DMS53 (cell line): Measurements from ENCODE around the gene COMTD1.

Experiments
- DNase-seq: peaks from one replicate; lab custom pipeline; 2025; lab: John Stamatoyannopoulos, UW

The COMTD1 gene

GRCh38 chr10:75235375-75236177, at the start of gene COMTD1:
TSS of gene COMTD1 (minus strand) at chr10:75235957. CDS start at chr10:75235928, 29 bp downstream.
- DNase-seq, result peak; percentile 99

- DNase-seq, result no peak
These were observed 48.1 kb upstream of the COMTD1 start for GRCh38 chr10:75283671-75284470.

GRCh38 chr10:75283078-75283670, 47.4 kb upstream of the COMTD1 start:
- no peak for DNase-seq

GRCh38 chr10:75281974-75282373, 46.2 kb upstream of the COMTD1 start:
- DNase-seq, result peak; percentile 23

- DNase-seq, result no peak
These were observed 44.5 kb upstream of the COMTD1 start for GRCh38 chr10:75280236-75280635.

- peak; percentile 27 for DNase-seq
These were observed 40.5 kb upstream of the COMTD1 start for GRCh38 chr10:75276069-75276872.

GRCh38 chr10:75272896-75273295, 37.1 kb upstream of the COMTD1 start:
- peak; percentile 28 for DNase-seq

- no peak for DNase-seq
These were observed 36.3 kb upstream of the COMTD1 start for GRCh38 chr10:75272094-75272493.

GRCh38 chr10:75269605-75270004, 33.8 kb upstream of the COMTD1 start:
- no peak for DNase-seq

GRCh38 chr10:75266945-75267344, 31.2 kb upstream of the COMTD1 start:
- DNase-seq, result no peak

GRCh38 chr10:75265856-75266255, 30.1 kb upstream of the COMTD1 start:
- DNase-seq, result no peak

GRCh38 chr10:75263806-75264205, 28.0 kb upstream of the COMTD1 start:
- peak; percentile 30 for DNase-seq

- DNase-seq, result peak; percentile 88
These were observed 26.3 kb upstream of the COMTD1 start for GRCh38 chr10:75261813-75262705.

- DNase-seq, result no peak
These were observed 25.2 kb upstream of the COMTD1 start for GRCh38 chr10:75260990-75261389.

GRCh38 chr10:75254739-75255138, 19.0 kb upstream of the COMTD1 start:
- DNase-seq, result no peak

- DNase-seq, result no peak
These were observed 17.8 kb upstream of the COMTD1 start for GRCh38 chr10:75253281-75254220.

GRCh38 chr10:75250934-75251333, 15.2 kb upstream of the COMTD1 start:
- DNase-seq, result no peak

GRCh38 chr10:75247797-75248196, 12.0 kb upstream of the COMTD1 start:
- no peak for DNase-seq

- no peak for DNase-seq
These were observed 10.7 kb upstream of the COMTD1 start for GRCh38 chr10:75246506-75246905.
